ENCODE results near the gene ZBTB12.
"Not testable (repeated sequence)": the region's sequence is repeated elsewhere in the genome, so short reads cannot be mapped to it uniquely, and the experiment has no call there.

ZBTB12 gene

DNA sequence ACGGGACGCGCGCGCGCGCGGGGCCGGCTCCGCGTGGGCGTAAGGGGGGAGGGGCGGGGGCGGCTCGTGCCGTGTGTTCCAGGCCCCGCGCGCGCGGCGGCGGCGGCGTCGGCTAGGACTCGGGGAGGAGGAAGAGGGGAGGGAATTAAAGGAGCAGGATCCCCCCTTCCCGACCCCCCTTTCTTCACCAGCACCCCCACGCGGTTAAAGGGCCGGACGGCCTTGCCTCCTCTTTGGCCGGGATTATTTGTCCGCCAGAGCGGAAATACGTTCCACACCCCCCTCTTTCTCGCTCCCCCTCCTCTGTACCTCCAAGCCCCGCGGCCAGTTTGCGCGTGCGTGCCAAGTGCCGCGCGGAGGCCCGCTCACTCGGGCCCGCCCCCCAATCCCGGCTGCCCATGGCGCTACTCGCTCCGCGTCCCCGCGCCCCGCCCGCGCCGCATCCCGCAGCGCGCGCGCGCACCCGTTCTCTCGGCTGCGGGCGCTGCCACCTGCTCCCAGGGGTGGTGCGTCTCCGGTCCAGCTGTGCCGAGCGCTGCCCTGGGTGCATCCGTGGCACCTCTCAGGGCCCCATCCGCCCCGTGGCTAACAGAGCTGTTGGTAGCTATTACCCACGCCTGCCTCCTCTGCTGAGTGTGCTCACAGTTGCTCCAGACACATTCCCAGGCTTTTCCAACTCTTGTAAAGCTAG is at the start of gene ZBTB12:
TSS of gene ZBTB12 (minus strand) at position 134 of the 691 bp plus-strand sequence. CDS start 781 bp downstream, outside the sequence.
- DNase-seq: peak; percentile 79 to 84

DNA sequence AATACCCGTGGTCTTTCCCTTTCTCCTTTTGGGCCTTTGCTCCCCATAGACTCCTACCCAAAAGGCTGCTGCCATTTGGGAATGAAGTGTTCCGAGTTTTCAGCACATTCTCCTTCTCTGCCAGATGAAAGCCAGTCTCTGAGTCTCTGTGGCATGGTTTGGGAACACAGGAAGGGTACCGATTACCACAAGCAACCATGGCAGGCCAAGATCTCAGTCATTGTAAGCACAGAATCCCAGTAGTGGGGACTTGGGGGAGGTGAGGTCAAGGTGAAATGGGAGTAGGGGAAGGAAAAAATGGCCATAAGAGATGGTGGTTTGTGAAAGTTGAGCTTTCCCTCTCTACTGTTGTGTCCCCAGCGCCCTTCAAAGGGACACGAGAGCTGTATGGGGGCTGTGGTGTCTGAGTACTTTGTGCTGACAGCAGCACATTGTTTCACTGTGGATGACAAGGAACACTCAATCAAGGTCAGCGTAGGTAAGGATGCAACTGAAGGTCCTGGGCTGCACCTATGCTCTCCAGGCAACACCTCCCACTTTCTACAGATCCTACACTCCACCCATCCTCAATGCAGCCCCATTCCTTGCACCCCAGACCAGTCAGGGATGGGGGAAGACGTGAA is 48.2 kb upstream of the ZBTB12 start:
- DNase-seq: no peak

GRCh38 chr6:31948753-31949413 is 47.0 kb upstream of the ZBTB12 start:
- DNase-seq: no peak

GRCh38 chr6:31948306-31948705 is 46.4 kb upstream of the ZBTB12 start:
- DNase-seq: no peak

DNA sequence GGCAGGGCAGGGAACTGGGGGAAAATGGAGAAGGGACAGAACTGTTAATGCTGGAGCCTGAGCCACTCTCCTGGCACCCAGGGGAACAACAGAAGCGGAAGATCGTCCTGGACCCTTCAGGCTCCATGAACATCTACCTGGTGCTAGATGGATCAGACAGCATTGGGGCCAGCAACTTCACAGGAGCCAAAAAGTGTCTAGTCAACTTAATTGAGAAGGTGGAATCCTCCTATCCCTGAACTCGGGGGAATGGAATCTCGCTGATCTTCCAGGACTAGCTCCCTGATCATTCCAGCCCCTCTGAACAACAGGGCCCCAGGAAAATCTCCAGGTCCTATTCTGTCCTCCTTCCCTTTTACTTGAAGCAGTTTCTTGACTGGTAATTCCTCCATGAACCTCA is 46.0 kb upstream of the ZBTB12 start:
- no peak for DNase-seq

DNA sequence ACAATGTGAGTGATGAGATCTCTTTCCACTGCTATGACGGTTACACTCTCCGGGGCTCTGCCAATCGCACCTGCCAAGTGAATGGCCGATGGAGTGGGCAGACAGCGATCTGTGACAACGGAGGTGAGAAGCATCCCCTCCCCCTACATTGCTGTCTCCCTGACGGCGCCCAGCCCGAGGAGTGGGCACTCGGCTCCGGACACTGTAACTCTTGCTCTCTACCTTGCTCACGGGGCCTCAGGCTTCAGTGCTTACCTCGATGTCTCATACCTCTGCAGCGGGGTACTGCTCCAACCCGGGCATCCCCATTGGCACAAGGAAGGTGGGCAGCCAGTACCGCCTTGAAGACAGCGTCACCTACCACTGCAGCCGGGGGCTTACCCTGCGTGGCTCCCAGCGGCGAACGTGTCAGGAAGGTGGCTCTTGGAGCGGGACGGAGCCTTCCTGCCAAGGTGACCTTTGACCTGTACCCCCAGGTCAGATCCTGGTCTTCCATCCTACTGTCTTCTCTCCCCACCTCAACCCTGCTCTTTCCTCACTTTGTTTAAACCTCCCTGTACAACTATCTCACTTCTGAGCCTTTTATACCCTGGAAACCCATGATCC is 45.3 kb upstream of the ZBTB12 start:
- DNase-seq: no peak

DNA sequence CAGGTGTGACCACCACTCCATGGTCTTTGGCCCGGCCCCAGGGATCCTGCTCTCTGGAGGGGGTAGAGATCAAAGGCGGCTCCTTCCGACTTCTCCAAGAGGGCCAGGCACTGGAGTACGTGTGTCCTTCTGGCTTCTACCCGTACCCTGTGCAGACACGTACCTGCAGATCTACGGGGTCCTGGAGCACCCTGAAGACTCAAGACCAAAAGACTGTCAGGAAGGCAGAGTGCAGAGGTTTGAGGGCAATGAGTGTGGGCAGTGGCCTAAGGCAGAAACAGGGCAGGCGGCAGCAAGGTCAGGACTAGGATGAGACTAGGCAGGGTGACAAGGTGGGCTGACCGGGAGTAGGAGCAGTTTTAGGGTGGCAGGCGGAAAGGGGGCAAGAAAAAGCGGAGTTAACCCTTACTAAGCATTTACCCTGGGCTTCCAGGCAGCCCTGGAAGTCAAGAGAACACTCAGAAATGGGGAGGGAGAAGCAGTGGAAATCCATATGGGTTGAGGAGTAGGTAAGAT is 44.5 kb upstream of the ZBTB12 start:
- no peak for DNase-seq

DNA sequence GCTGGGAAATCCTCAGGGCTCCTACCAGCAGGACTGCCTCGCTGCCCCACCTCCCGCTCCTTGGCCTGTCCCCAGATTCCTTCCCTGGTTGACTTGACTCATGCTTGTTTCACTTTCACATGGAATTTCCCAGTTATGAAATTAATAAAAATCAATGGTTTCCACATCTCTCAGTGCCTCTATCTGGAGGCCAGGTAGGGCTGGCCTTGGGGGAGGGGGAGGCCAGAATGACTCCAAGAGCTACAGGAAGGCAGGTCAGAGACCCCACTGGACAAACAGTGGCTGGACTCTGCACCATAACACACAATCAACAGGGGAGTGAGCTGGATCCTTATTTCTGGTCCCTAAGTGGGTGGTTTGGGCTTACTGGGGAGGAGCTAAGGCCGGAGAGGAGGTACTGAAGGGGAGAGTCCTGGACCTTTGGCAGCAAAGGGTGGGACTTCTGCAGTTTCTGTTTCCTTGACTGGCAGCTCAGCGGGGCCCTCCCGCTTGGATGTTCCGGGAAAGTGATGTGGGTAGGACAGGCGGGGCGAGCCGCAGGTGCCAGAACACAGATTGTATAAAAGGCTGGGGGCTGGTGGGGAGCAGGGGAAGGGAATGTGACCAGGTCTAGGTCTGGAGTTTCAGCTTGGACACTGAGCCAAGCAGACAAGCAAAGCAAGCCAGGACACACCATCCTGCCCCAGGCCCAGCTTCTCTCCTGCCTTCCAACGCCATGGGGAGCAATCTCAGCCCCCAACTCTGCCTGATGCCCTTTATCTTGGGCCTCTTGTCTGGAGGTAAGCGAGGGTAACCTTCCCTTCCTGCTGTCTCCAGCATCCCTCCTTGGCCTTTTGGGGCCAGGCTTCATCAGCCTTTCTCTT is 43.9 kb upstream of the ZBTB12 start, which contains the start of gene CFB:
TSS of gene CFB (plus strand) at position 589 of the 863 bp plus-strand sequence. CDS start at position 716, 127 bp downstream.
- DNase-seq: no peak

- no peak for DNase-seq
Measured at GRCh38 chr6:31945154-31945506, 43.2 kb upstream of the ZBTB12 start.

DNA sequence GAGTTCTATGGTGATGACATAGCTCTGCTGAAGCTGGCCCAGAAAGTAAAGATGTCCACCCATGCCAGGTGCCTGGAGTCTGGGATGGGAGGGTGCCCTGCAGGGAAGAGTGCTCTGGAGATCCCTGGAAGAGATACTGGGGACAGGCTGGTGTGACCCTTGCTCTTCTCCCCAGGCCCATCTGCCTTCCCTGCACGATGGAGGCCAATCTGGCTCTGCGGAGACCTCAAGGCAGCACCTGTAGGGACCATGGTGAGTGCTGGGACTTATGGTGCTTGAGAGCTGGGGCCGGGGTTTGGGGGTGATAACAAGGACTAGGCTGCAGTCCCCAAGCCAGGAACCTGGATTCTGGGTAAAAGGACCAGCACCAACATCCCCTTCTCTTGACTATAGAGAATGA is 41.9 kb upstream of the ZBTB12 start:
- no peak for DNase-seq

DNA sequence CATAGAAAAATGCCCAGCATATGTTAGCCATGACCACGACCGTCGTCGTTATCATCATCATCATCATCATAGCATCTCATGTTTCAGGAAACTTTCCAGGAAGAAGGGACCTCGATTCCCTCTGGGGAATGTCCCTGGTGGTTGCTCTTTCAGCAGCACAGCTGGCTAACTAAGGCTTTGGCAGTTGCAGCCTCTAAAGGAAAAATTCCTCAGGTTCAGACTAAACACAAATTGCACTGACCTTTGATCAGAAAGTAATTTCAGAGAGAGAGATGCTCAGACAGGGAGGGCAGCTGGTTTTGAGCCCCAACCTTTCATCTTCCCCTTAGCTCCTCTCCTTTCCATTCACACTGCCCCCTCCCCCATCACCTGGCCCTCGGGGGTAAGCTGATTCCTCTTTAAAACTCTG is 38.4 kb upstream of the ZBTB12 start:
- no peak for DNase-seq

DNA sequence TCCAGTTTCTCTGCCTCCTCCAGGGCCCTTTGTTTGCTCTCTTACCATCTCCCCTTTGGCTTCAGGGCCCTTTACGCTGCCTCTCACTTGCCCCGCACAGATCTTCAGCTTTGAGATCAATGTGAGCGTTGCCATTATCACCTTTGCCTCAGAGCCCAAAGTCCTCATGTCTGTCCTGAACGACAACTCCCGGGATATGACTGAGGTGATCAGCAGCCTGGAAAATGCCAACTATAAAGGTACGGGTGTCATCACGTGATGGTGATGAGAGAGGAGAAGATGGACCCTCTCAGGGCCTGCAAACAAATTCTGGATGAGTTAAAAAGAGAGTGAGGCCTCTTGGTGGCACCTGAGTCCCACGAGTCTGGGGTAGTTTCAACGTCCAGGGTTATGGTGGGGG is 33.9 kb upstream of the ZBTB12 start:
- no peak for DNase-seq

- DNase-seq: no peak
Measured at GRCh38 chr6:31935021-31935420, 33.1 kb upstream of the ZBTB12 start.

- no peak for DNase-seq
Measured at GRCh38 chr6:31933537-31933936, 31.7 kb upstream of the ZBTB12 start.

GRCh38 chr6:31932137-31932536 is 30.3 kb upstream of the ZBTB12 start:
- not testable (repeated sequence) for DNase-seq

DNA sequence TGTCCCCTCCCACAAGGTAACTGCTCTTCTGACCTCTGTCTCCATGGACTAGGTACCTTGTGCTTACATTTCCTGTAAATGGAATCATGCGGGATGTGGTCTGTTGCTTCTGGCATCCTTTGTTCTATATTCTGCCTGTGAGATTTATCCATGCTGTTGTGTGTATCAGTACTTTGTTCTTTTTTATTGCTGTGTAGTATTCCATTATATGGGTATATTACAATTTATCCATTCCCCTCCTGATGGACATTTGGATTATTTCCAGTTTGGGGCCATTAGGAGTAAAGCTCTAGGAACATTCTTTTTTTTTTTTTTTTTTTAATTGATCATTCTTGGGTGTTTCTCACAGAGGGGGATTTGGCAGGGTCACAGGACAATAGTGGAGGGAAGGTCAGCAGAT is 29.1 kb upstream of the ZBTB12 start:
- DNase-seq: no peak

DNA sequence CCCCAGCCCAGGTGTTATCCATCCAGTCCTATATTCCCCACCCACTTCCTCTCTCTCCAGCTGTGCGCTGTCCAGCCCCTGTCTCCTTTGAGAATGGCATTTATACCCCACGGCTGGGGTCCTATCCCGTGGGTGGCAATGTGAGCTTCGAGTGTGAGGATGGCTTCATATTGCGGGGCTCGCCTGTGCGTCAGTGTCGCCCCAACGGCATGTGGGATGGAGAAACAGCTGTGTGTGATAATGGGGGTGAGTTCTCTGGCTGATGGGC is 26.7 kb upstream of the ZBTB12 start:
- DNase-seq: no peak

- DNase-seq: no peak
Measured at GRCh38 chr6:31927863-31928671, 26.2 kb upstream of the ZBTB12 start.

GRCh38 chr6:31927242-31927862 is 25.5 kb upstream of the ZBTB12 start, which contains the start of gene C2:
Gene C2, plus strand, starts transcription at chr6:31927717. Its CDS starts 36 bp downstream, at chr6:31927753.
- DNase-seq: no peak

DNA sequence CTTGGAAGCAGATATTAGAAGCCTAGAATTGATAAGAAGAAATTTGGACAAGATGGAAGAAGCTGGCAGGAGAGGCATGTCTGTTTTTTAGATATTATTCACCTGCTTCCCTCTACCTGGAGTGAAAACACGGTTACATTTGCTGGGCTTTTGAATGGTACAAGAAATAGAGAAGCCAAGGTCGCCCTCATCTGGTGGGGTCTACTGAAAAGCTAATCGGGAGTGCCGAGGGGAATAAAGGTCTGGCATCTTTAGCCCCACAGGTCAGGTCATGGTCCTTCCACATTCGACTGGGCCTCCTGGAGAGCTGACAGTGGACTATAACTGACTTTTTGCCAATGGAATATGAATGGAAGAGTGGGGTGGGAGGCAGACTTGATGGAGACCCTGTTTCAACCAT is 21.1 kb upstream of the ZBTB12 start:
- no peak for DNase-seq

DNA sequence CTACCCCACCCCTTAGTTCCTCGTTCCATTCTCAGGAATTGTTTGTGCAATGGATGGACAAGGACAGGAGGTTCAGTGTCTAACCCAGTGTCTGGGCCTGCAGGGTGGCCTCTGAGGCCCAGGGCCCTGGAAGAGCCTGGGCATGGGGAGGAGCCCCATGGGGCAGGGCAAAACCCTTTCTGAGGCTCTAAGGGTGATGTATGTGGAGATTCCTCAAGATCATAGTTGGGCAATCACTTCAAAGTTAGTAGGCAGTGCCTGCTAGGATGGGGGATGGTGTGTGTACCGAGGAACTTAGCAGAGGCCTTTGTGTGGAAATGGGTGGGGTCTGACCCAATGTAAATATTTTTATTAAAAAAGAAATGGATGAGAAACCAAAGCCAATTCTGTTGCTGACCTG is 18.9 kb upstream of the ZBTB12 start:
- DNase-seq: no peak

All from cerebellar nuclear complex (tissue), 1 donor.